Ascending aorta (tissue), 2 donors: ENCODE measurements around the gene ASB14. TPM values are rescaled to one million over a fixed set of nuclear protein-coding genes. Genes with fewer than 3 reads are reported as not detected.
"Not testable (repeated sequence)": the region's sequence is repeated elsewhere in the genome, so short reads cannot be mapped to it uniquely, and the experiment has no call there.

Source experiments
- DNase-seq, 2 donors: peaks; one replicate each; pipeline ENCODE4 v3.0.0-alpha.2; 2019; ENCODE audit warnings: low spot score in 2 of 2
- H3K27ac ChIP-seq, 2 donors: fragments of 200-600 bp; sonication (generic); one replicate each; pipeline ENCODE4 v1.5.1; 2016 to 2017; ENCODE audit warnings: mild to moderate bottlenecking in 1 of 2
- H3K27me3 ChIP-seq: fragments of 200-600 bp; sonication (generic); one replicate; pipeline ENCODE4 v1.5.1; 2017
- H3K36me3 ChIP-seq, 2 donors: fragments of 200-600 bp; sonication (generic); one replicate each; pipeline ENCODE4 v1.5.1; 2016
- H3K4me1 ChIP-seq, 2 donors: fragments of 200-600 bp; sonication (generic); one replicate each; pipeline ENCODE4 v1.5.1; 2016 to 2017; ENCODE audit warnings: mild to moderate bottlenecking in 1 of 2
- H3K4me3 ChIP-seq, 2 donors: fragments of 200-600 bp; sonication (generic); one replicate each; pipeline ENCODE4 v1.5.1; 2016 to 2017; ENCODE audit warnings: mild to moderate bottlenecking in 1 of 2
- H3K9me3 ChIP-seq, 2 donors: fragments of 200-600 bp; sonication (generic); one replicate each; pipeline ENCODE4 v1.5.1; 2016
- CTCF ChIP-seq, 3 experiments: fragments of 200-600 bp in 2 of 3; fragments of 450-650 bp in 1 of 3; sonication (generic) in 2 of 3; IDR thresholded peaks; one replicate each; pipeline ENCODE4 v1.5.1; 2016 to 2019; ENCODE audit warnings: antibody characterized with exemption in 3 of 3, mild to moderate bottlenecking in 1 of 3, moderate library complexity in 1 of 3
- intact Hi-C: fragments of 100-400 bp; cut with DNase I; formaldehyde crosslinking; loops from one replicate; pipeline ENCODE4 v1.15.1; 2023
- total RNA-seq: library from RNA; depleted of rRNA; stranded (reverse); fragments of >200 nt; gene quantifications from one replicate; pipeline ENCODE4 v1.1.0, GENCODE V29; 2016

ASB14 gene
- total RNA-seq, 1 donor from 2014 or later, result not detected

- Histone ChIP-seq H3K27me3 (no peaks in the 10 kb centered on the region), H3K4me1 (no peaks in the 10 kb centered on the region), H3K36me3 (no peaks in the 10 kb centered on the region), H3K9me3 (no peaks in the 10 kb centered on the region), H3K27ac (no peak overlapping the region), H3K4me3 (no peak overlapping the region)
- DNase-seq, result no peak
- TF ChIP-seq CTCF (IDR thresholded peaks at IDR 0.05), result no peak
- intact Hi-C loops, result no loop called here
Observed at GRCh38 chr3:57314204-57314603, 21.7 kb upstream of the ASB14 start.

GRCh38 chr3:57309769-57310360, 17.4 kb upstream of the ASB14 start:
- TF ChIP-seq CTCF (IDR thresholded peaks at IDR 0.05), result no peak
- Histone ChIP-seq H3K4me1 (no peaks in the 10 kb centered on the region), H3K9me3 (no peaks in the 10 kb centered on the region), H3K4me3 (no peak overlapping the region), H3K36me3 (no peaks in the 10 kb centered on the region), H3K27me3 (no peaks in the 10 kb centered on the region), H3K27ac (no peak overlapping the region)
- intact Hi-C loops, result no loop called here
- DNase-seq, result no peak

GRCh38 chr3:57303520-57303919, 11.0 kb upstream of the ASB14 start:
- H3K4me3 ChIP-seq, H3K4me1 ChIP-seq, DNase-seq, intact Hi-C loops, H3K9me3 ChIP-seq, H3K27ac ChIP-seq, H3K27me3 ChIP-seq, H3K36me3 ChIP-seq: not testable (repeated sequence)

GRCh38 chr3:57298041-57298440, 5.6 kb upstream of the ASB14 start:
- Histone ChIP-seq H3K4me3 (no peak overlapping the region), H3K36me3 (no peaks in the 10 kb centered on the region), H3K27ac (no peak overlapping the region), H3K4me1 (no peaks in the 10 kb centered on the region), H3K27me3 (no peaks in the 10 kb centered on the region), H3K9me3 (no peaks in the 10 kb centered on the region)
- no peak for DNase-seq
- no peak for TF ChIP-seq CTCF (IDR thresholded peaks at IDR 0.05)
- intact Hi-C loops, result no loop called here

GRCh38 chr3:57292897-57293526, 527 bp upstream of the ASB14 start:
- H3K27ac ChIP-seq, result no peak overlapping the region
- no peaks in the 10 kb centered on the region for H3K27me3 ChIP-seq
- no peak for TF ChIP-seq CTCF (IDR thresholded peaks at IDR 0.05)
- no peaks in the 10 kb centered on the region for H3K4me1 ChIP-seq
- H3K9me3 ChIP-seq, result no peaks in the 10 kb centered on the region
- intact Hi-C loops, result no loop called here
- no peak overlapping the region for H3K4me3 ChIP-seq
- no peaks in the 10 kb centered on the region for H3K36me3 ChIP-seq
- DNase-seq, result no peak

GRCh38 chr3:57288403-57288802, 4.1 kb downstream of the ASB14 start:
- intact Hi-C loops, result no loop called here
- no peak for DNase-seq
- H3K27ac ChIP-seq, result no peak overlapping the region

More at GRCh38 chr3:57288403-57288802, 4.1 kb downstream of the ASB14 start:
- H3K4me3 ChIP-seq, result no peak overlapping the region
- no peaks in the 10 kb centered on the region for H3K9me3 ChIP-seq
- no peaks in the 10 kb centered on the region for H3K27me3 ChIP-seq
- TF ChIP-seq CTCF (IDR thresholded peaks at IDR 0.05), result no peak
- H3K4me1 ChIP-seq, result no peaks in the 10 kb centered on the region
- H3K36me3 ChIP-seq, result no peaks in the 10 kb centered on the region
